Measurements from ENCODE around the gene ETNK1. TPM values are rescaled to one million over a fixed set of nuclear protein-coding genes. Genes with fewer than 3 reads are reported as not detected.
A peak's percentile ranks its signal among the peaks of the same experiment; 100 is the strongest.

The ETNK1 gene
- polyA plus RNA-seq, 2 of the 4 experiments (the other 2 are of a cell fraction): 20.9 to 52.7 TPM

DNA sequence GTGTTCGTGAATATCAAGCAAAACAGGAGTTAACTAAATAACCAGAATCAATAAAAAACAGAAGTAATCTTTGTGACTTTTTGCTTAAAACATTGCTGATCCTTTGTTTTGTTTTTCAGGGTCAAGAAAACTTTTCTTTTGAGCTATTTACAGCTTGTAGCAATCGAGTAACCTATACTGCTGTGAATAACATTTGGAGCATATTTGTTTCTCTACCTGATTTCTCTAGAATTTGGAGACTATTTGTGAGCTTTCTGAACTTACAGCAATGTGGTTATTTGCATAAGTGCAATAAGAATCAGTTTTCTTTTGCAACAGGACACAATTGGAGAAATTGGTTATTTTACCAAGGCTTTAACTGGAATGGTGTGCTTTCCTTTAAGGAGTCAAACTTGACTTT is 7.3 kb upstream of the ETNK1 start:
- no peak for DNase-seq (ENCODE audit: low read depth in 1 of 2, low spot score in 1 of 2)
- no peak for TF ChIP-seq CEBPB (IDR thresholded peaks at IDR 0.05)
- no peak for TF ChIP-seq JUNB (IDR thresholded peaks at IDR 0.05)
- TF ChIP-seq, protein P1, sequence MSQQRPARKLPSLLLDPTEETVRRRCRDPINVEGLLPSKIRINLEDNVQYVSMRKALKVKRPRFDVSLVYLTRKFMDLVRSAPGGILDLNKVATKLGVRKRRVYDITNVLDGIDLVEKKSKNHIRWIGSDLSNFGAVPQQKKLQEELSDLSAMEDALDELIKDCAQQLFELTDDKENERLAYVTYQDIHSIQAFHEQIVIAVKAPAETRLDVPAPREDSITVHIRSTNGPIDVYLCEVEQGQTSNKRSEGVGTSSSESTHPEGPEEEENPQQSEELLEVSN (IDR thresholded peaks at IDR 0.05; ENCODE audit: borderline replicate concordance, low read depth): no peak
- TF ChIP-seq HEYL (CRISPR knock-in tag; IDR thresholded peaks at IDR 0.05): no peak
- TF ChIP-seq ZSCAN20 (CRISPR knock-in tag; IDR thresholded peaks at IDR 0.05): no peak
- TF ChIP-seq, protein P2, sequence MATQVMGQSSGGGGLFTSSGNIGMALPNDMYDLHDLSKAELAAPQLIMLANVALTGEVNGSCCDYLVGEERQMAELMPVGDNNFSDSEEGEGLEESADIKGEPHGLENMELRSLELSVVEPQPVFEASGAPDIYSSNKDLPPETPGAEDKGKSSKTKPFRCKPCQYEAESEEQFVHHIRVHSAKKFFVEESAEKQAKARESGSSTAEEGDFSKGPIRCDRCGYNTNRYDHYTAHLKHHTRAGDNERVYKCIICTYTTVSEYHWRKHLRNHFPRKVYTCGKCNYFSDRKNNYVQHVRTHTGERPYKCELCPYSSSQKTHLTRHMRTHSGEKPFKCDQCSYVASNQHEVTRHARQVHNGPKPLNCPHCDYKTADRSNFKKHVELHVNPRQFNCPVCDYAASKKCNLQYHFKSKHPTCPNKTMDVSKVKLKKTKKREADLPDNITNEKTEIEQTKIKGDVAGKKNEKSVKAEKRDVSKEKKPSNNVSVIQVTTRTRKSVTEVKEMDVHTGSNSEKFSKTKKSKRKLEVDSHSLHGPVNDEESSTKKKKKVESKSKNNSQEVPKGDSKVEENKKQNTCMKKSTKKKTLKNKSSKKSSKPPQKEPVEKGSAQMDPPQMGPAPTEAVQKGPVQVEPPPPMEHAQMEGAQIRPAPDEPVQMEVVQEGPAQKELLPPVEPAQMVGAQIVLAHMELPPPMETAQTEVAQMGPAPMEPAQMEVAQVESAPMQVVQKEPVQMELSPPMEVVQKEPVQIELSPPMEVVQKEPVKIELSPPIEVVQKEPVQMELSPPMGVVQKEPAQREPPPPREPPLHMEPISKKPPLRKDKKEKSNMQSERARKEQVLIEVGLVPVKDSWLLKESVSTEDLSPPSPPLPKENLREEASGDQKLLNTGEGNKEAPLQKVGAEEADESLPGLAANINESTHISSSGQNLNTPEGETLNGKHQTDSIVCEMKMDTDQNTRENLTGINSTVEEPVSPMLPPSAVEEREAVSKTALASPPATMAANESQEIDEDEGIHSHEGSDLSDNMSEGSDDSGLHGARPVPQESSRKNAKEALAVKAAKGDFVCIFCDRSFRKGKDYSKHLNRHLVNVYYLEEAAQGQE (IDR thresholded peaks at IDR 0.05): no peak
- no peak for TF ChIP-seq KDM1A (IDR thresholded peaks at IDR 0.05; ENCODE audit: low read depth)
- TF ChIP-seq, protein P3, sequence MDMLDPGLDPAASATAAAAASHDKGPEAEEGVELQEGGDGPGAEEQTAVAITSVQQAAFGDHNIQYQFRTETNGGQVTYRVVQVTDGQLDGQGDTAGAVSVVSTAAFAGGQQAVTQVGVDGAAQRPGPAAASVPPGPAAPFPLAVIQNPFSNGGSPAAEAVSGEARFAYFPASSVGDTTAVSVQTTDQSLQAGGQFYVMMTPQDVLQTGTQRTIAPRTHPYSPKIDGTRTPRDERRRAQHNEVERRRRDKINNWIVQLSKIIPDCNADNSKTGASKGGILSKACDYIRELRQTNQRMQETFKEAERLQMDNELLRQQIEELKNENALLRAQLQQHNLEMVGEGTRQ (IDR thresholded peaks at IDR 0.05): no peak
- no peak for TF ChIP-seq RFX5 (IDR thresholded peaks at IDR 0.05)
- TF ChIP-seq FOSB (CRISPR knock-in tag; IDR thresholded peaks at IDR 0.05): no peak
- no peak for TF ChIP-seq ZNF302 (CRISPR knock-in tag; IDR thresholded peaks at IDR 0.05)
- Histone ChIP-seq H3K4me3 (no peak overlapping the region), H3K9me3 (no peaks in the 10 kb centered on the region), H3K27ac (no peak overlapping the region), H3K4me1 (no peaks in the 10 kb centered on the region), H3K4me2 (no peak overlapping the region)
- WGBS (ENCODE audit: missing lambda C conversion rate): 45% methylated on average over 2 of the region's 2 CpGs
- ChIA-PET POLR2A (no interaction called here), CTCF (no interaction called here)
- FAIRE-seq: no peak
- no peak for ATAC-seq

DNA sequence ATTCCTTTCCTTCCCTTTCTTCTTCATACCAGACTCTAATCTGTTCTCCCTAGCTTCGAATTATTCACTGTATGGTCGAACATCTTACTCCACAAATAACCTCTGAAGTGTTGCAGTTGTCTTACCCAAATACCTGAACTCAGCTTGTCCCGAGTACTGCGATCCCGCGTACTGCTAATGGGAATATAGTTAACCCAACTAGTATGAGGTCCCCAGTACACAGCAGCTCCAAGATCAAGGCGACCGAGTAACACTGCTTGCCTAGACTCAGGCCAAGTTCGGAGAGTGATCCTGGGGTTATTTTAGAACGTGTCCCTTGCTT is 462 bp upstream of the ETNK1 start:
- CTCF ChIA-PET: interaction anchor here (0.7 to 1.3 kb wide), 5 partner anchors 31 to 178 kb away, joined by 3 to 8 read pairs (median 3); partner anchors contain the start of gene C2CD5
- peaks cover 15% of the 10 kb centered on the region; the same call in 2 of the 3 replicates for H3K4me1 ChIP-seq
- POLR2A ChIA-PET: interaction anchor here (0.8 to 2.4 kb wide), 9 partner anchors 13 to 112 kb away, joined by 3 to 33 read pairs (median 3); partner anchors contain the start of gene C2CD5
- H3K9me3 ChIP-seq: no peaks in the 10 kb centered on the region
- peak overlapping the region; percentile 94 for H3K4me2 ChIP-seq
- peak overlapping the region; percentile 91 to 99 for H3K27ac ChIP-seq
- ATAC-seq (peak; percentile 52 to 54), DNase-seq (ENCODE audit: low read depth in 1 of 2, low spot score in 1 of 2) (peak in 1 of 2 experiments; percentile 13), FAIRE-seq (no peak)
- WGBS (ENCODE audit: missing lambda C conversion rate): 32% methylated on average over 10 of the region's 10 CpGs
- H3K4me3 ChIP-seq: peak overlapping the region; percentile 70
- TF ChIP-seq POLR2AphosphoS2 (conservative IDR thresholded peaks at IDR 0.05; ENCODE audit: low read length) (no peak), CBX8 (IDR thresholded peaks at IDR 0.05) (no peak), HOXB13 (CRISPR knock-in tag; IDR thresholded peaks at IDR 0.05; ENCODE audit: low read depth) (no peak), HOXB5 (CRISPR knock-in tag; IDR thresholded peaks at IDR 0.05) (peak; percentile 74), KDM1A (IDR thresholded peaks at IDR 0.05; ENCODE audit: low read depth) (no peak), SREBF2 (IDR thresholded peaks at IDR 0.05) (no peak)
- TF ChIP-seq, protein P4, sequence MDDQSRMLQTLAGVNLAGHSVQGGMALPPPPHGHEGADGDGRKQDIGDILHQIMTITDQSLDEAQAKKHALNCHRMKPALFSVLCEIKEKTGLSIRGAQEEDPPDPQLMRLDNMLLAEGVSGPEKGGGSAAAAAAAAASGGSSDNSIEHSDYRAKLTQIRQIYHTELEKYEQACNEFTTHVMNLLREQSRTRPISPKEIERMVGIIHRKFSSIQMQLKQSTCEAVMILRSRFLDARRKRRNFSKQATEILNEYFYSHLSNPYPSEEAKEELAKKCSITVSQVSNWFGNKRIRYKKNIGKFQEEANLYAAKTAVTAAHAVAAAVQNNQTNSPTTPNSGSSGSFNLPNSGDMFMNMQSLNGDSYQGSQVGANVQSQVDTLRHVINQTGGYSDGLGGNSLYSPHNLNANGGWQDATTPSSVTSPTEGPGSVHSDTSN (IDR thresholded peaks at IDR 0.05): no peak

DNA sequence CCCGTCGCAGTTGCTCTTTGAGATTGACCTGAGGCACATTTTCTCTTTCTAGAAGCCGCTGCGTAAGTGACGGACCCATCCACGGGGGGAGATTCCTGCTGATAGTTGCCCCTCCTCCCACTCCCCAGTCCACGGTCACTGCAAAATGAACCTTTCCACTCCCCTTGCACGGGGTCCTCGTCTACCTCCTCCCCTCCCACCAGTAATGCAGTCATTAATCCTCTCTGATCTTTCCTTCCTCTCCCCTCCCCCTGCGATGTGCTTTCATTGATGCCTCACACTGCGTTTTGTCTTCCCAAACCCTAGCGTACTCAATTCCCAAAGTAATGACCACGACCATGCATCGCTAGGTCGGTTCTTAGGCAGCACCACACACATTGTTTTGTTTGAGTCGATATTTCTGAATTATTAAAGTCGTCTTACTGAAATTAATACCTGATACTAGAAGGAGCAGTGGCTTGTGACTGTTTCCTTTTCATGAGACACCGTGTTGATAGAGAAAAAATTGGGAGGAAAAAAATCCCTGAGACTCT is 857 bp downstream of the ETNK1 start:
- Histone ChIP-seq H3K4me2 (peak overlapping the region; percentile 94), H3K4me1 (peaks cover 24% of the 10 kb centered on the region; the same call in 2 of the 3 replicates), H3K27ac (peak overlapping the region; percentile 91 to 99), H3K9me3 (no peaks in the 10 kb centered on the region), H3K4me3 (peak overlapping the region; percentile 70)
- TF ChIP-seq RFX5 (IDR thresholded peaks at IDR 0.05) (no peak), ZNF302 (CRISPR knock-in tag; IDR thresholded peaks at IDR 0.05) (no peak), POLR2A (IDR thresholded peaks at IDR 0.05; ENCODE audit: low read length) (peak; percentile 27; the same call in 1 of the 2 replicates)
- POLR2A ChIA-PET: interaction anchor here (1.4 to 2.4 kb wide), 3 partner anchors 18 to 82 kb away, joined by 6 to 33 read pairs (median 8); partner anchors contain the start of gene C2CD5
- ATAC-seq: peak; percentile 54 to 62
- WGBS (ENCODE audit: missing lambda C conversion rate): 1% methylated on average over 18 of the region's 18 CpGs
- DNase-seq (ENCODE audit: low read depth in 1 of 2, low spot score in 1 of 2): peak; percentile 33 to 69
- FAIRE-seq: no peak
- CTCF ChIA-PET: no interaction called here
